Stimulated activated CD8-positive, alpha-beta memory T cell treated with anti-CD3 and anti-CD28 coated beads, Interleukin-4, amount 100 ng/mL, for 48 hours (primary cell): ENCODE data around the gene KIF5A.
"Not testable (repeated sequence)": the region's sequence is repeated elsewhere in the genome, so short reads cannot be mapped to it uniquely, and the experiment has no call there.

Source experiments
- DNase-seq: peaks from one replicate; pipeline ENCODE4 v3.0.0-alpha.2; 2020

Gene KIF5A

GRCh38 chr12:57549909-57550640 is at the start of gene KIF5A:
KIF5A (plus strand) TSS chr12:57550044; CDS start chr12:57550272, 228 bp downstream.
- peak; percentile 79 for DNase-seq

- DNase-seq = no peak
Observed at GRCh38 chr12:57500213-57500612, 49.6 kb upstream of the KIF5A start.

GRCh38 chr12:57502311-57502969 is 47.4 kb upstream of the KIF5A start:
- DNase-seq = not testable (repeated sequence)

GRCh38 chr12:57506541-57506940 is 43.3 kb upstream of the KIF5A start:
- not testable (repeated sequence) for DNase-seq

- not testable (repeated sequence) for DNase-seq
Observed at GRCh38 chr12:57507796-57508195, 42.0 kb upstream of the KIF5A start.

- no peak for DNase-seq
Observed at GRCh38 chr12:57511161-57511560, 38.7 kb upstream of the KIF5A start.

- DNase-seq = no peak
Observed at GRCh38 chr12:57511588-57512325, 38.1 kb upstream of the KIF5A start.

- no peak for DNase-seq
Observed at GRCh38 chr12:57512665-57513064, 37.2 kb upstream of the KIF5A start.

- DNase-seq = no peak
Observed at GRCh38 chr12:57513266-57513665, 36.6 kb upstream of the KIF5A start.

- DNase-seq = not testable (repeated sequence)
Observed at GRCh38 chr12:57513677-57514076, 36.2 kb upstream of the KIF5A start.

GRCh38 chr12:57514246-57514645 is 35.6 kb upstream of the KIF5A start:
- not testable (repeated sequence) for DNase-seq

GRCh38 chr12:57514720-57515407 is 35.0 kb upstream of the KIF5A start:
- DNase-seq = no peak

- no peak for DNase-seq
Observed at GRCh38 chr12:57515408-57515933, 34.4 kb upstream of the KIF5A start.

- DNase-seq = no peak
Observed at GRCh38 chr12:57515934-57516541, 33.8 kb upstream of the KIF5A start.

GRCh38 chr12:57516617-57517153 is 33.2 kb upstream of the KIF5A start:
- no peak for DNase-seq

GRCh38 chr12:57517187-57517586 is 32.7 kb upstream of the KIF5A start:
- no peak for DNase-seq

- DNase-seq = not testable (repeated sequence)
Observed at GRCh38 chr12:57517718-57518117, 32.1 kb upstream of the KIF5A start.

- DNase-seq = no peak
Observed at GRCh38 chr12:57518176-57518919, 31.5 kb upstream of the KIF5A start.

- peak; percentile 55 for DNase-seq
Observed at GRCh38 chr12:57518920-57519795, 30.7 kb upstream of the KIF5A start.

GRCh38 chr12:57519796-57520052 is 30.1 kb upstream of the KIF5A start:
- peak; percentile 53 for DNase-seq
